ENCODE data around the gene CRNN.

GRCh38 chr1:152397474-152397873, 16.6 kb downstream of the CRNN start:
- TF ChIP-seq CTCF (IDR thresholded peaks at IDR 0.05; ENCODE audit: insufficient read depth, low read length) (no peak), GABPA (IDR thresholded peaks at IDR 0.05; ENCODE audit: low read depth) (no peak), REST (IDR thresholded peaks at IDR 0.05; ENCODE audit: insufficient replicate concordance, low read depth) (no peak), SPI1 (IDR thresholded peaks at IDR 0.05; ENCODE audit: borderline replicate concordance, low read depth) (no peak), POLR2AphosphoS5 (IDR thresholded peaks at IDR 0.05; ENCODE audit: low read depth) (no peak)
